NCI-H128 (cell line): Measurements from ENCODE around the gene CFAP65.

ENCODE experiments used
- DNase-seq: peaks from one replicate; lab custom pipeline; 2025; ENCODE audit not compliant: unreplicated experiment; lab: John Stamatoyannopoulos, UW

CFAP65 gene, protein sequence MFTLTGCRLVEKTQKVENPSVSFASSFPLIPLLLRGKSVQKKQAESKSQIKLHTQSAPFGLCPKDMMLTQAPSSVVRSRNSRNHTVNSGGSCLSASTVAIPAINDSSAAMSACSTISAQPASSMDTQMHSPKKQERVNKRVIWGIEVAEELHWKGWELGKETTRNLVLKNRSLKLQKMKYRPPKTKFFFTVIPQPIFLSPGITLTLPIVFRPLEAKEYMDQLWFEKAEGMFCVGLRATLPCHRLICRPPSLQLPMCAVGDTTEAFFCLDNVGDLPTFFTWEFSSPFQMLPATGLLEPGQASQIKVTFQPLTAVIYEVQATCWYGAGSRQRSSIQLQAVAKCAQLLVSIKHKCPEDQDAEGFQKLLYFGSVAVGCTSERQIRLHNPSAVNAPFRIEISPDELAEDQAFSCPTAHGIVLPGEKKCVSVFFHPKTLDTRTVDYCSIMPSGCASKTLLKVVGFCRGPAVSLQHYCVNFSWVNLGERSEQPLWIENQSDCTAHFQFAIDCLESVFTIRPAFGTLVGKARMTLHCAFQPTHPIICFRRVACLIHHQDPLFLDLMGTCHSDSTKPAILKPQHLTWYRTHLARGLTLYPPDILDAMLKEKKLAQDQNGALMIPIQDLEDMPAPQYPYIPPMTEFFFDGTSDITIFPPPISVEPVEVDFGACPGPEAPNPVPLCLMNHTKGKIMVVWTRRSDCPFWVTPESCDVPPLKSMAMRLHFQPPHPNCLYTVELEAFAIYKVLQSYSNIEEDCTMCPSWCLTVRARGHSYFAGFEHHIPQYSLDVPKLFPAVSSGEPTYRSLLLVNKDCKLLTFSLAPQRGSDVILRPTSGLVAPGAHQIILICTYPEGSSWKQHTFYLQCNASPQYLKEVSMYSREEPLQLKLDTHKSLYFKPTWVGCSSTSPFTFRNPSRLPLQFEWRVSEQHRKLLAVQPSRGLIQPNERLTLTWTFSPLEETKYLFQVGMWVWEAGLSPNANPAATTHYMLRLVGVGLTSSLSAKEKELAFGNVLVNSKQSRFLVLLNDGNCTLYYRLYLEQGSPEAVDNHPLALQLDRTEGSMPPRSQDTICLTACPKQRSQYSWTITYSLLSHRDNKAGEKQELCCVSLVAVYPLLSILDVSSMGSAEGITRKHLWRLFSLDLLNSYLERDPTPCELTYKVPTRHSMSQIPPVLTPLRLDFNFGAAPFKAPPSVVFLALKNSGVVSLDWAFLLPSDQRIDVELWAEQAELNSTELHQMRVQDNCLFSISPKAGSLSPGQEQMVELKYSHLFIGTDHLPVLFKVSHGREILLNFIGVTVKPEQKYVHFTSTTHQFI (N-terminal part only)

DNA sequence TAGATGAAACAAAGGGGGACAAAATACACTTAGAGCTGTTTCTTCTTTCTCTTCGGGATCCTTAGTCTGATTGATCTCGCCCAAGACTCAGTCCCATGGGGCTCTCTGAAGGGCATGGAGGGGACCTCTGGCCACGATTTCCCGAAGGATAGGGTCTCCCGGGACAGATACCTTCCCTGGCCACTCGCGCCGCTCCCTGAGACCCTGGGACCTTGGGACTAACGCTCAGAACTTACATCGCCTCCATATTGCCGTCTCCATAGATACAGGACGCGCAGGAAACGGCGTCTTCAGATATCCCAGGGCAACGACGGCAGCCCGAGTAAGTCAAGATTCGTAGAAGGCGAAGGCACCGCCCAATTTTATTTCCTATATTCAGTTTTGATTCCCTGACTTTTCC lies at the start of gene CFAP65:
TSS of gene CFAP65 (minus strand) at position 265 of the 400 bp plus-strand sequence. CDS start 2,468 bp downstream, outside the sequence.
- no peak for DNase-seq

DNA sequence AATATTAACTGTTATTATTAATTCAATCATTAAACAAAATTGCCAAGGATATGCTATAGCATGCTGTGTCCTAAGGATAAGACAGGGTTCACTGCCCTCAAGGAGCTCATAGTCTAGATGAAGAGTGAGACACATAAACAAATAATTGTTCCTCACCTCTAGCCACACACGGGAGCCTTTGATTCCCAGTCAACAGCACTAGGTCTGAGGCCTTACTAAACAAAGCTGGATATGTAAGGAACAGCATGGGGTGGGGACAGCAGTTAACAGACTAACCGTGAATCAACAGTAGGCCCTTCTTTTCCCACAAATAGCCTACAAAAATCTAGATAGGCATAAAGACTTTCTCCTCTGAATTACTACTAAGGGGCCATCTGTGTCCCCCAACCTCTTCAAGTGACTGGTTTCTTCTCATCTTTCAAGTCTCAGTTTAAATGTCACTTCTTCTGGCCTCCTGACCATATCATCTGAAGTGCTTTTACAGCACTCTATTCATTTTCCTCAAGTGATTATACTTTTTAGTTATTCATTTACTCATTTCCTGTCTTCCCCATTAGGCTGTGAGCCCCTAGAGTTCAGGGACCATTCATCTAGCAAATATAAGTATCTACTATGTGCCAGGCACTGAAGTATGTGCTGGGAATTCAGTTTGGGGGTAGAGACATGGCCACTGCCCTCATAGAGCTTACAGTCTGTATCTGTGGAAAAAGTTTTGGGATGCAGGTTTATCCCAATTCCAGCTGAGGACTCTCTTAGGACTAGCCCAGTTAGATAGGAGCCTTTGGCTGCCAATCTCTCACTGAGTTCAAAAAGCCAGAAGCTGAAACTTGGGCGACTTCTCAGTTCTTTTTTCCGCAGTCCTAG lies 49.4 kb upstream of the CFAP65 start:
- DNase-seq, result no peak

DNA sequence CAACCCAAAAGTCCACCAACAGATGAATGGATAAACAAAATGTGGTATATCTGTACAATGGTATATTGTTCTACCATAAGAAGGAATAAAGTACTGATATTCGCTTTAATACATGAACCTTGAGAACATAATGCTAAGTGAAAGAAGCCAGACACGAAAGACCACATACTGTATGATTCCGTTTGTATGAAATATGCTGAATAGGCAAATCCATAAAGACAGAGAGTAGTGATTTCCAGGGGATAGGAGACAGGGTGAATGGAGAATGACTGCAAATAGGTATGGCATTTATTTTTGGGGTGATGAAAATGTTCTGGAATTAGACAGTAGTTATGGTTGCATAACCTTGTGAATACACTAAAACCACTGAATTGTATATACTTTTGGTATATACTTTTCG lies 48.0 kb upstream of the CFAP65 start:
- no peak for DNase-seq

DNA sequence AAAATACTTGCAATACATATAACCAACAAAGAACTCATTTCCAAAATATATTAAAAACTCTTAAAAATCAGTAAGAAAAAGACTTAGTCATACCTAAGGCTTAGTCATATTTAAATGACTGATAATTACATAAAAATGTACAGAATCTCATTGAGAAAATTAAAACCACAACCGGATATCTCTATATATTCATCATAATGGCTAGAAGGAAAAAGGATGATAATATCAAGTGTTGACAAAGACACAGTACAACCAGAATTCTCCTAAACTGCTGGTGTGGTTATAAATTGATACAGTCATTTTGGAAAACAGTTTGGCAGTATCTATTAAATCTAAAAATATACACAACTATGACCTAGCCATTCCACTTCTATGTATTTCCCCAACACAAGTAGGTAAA lies 46.5 kb upstream of the CFAP65 start:
- DNase-seq, result no peak

DNA sequence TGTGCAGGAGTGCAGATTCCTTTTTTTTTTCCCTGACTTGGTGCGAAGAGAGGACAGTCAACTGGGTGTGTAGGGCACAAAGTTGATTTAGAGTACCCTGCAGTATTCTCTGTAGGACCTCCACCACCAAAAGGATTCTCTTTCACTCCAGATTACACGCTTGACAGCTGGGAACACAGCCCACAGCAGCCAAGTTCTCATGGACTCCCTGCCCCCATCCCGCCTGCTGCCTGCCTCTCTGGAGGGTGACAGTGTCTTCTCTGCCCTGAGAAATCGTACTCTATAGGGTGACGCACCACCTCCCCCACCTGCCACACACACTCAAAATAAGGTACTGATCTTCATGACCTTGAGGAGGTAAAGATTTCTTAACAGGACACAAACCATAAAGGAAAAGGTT lies 46.0 kb upstream of the CFAP65 start:
- DNase-seq, result no peak

- no peak for DNase-seq
Observed at GRCh38 chr2:219086196-219086595, 44.9 kb upstream of the CFAP65 start.

DNA sequence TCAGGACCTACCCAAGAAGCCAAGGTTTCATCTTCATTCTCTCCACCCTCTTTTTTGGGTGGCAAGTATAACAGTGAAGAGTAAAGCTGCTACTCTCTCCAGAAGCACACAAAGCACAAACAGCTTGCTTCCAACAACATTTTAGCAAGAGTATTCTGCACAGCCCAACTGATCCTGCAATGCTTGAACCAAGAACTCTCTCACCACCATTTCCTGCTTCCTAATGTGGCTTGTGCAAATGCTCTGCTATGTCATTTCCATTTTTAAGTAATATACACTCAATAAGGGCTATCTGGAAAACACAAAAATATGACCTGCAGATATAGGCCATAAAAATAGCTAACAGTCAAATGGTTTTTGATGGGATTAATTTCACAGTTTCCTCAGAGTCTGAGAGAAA lies 43.5 kb upstream of the CFAP65 start:
- no peak for DNase-seq

GRCh38 chr2:219082332-219082958 lies 41.1 kb upstream of the CFAP65 start:
- no peak for DNase-seq

DNA sequence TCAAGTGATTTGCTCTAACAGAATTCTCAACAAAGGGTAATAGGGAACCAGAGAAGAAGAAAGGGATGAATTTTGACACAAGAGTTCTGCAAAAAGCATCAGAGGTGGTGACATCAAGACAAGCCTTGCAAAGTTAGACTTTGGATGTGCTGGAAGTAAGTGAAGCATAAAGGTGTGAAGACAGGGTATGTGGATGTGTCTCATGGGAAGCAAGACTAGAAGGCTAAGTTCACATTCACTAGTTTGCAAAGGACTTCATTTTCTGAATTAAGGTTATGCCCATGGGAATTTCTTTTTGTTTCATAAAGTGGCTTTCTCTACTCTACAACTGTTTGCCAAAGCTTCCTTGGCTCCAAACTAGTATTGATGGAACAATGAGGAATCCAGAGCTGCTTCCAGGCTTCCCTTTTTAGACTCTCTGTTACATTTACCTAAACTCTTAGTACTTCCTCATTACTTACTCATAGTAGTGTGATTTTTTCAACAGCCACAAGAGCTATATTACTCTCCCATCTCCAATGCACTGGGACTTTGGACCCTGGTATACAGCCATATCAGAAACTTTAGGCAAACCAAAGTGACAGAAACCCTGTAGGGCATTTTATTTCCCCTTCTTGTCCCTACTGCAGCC lies 40.5 kb upstream of the CFAP65 start:
- DNase-seq, result no peak

DNA sequence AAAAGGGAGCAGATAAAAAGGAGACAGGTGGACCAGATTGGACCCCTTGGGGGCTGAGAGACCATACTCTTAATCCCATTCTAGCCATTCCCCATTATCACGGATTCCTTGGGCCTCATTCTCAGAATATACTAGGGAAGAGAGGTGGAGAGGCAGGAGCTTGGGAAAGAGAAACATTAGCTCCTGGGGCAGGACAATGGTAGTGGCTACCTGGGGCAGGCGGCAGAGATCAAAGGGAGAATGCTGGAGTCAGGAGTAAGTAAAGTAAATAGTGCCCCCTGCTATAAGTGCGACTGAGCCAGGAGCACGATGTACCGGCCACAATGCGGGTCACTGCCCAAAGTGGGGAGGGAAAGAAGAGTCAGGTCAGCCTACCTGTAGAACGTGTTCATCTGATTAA lies 39.8 kb upstream of the CFAP65 start:
- no peak for DNase-seq

- no peak for DNase-seq
Observed at GRCh38 chr2:219079417-219079816, 38.1 kb upstream of the CFAP65 start.

DNA sequence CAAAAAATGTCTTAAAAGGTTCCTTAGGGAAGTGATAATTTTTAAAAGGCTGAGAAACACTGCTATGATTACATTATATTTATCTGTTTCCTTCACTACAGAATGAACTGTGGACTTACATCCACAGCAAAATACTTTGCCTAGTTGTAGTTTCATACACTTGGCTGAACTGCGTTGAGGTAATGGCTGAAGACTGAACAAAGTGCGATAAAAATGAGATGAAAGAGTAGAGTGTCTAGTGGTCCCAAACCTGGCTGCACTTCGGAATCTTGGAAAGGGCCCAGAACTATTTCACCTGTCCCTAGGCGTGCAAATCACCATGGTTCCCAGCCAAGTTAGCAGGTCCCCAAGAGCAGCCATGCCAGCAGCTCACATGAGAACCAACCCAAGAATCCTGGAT lies 37.6 kb upstream of the CFAP65 start:
- no peak for DNase-seq

- no peak for DNase-seq
Observed at GRCh38 chr2:219078126-219078525, 36.8 kb upstream of the CFAP65 start.

- no peak for DNase-seq
Observed at GRCh38 chr2:219076253-219076652, 34.9 kb upstream of the CFAP65 start.

DNA sequence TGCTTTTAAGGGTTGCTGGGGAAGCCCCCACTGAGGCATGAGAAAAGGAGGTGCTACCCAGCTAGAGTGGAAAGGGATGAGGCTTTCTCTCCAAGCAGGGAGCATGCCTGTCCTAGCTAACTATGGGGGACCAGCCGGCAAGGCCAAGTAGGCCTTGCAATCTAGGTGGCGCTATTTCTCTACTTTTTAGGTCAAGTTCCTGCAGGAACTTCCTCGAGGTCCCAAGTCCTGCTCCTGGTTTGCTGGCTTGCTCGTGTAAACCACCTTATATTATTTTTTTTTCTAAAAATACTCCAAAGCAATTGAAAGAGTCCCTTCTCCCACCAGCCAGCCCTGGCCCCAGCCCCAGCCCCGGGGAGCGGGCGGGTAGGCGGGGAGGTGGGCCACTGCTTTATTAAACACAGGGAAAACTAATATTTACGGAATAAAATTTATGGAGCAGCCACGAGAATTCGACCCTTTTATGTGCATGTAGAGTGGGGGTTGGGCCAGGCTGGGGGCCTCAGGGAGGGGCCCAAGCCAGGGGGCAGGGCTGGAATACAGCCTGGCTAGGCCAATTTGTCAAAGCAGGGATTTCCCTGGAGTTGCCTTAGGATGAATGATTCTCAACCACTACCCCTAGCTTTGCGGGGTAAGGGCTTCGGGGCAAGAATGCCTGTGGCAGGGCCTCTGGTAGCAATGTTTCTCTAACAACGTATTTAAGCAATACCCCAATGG lies 32.3 kb upstream of the CFAP65 start:
- DNase-seq, result no peak

DNA sequence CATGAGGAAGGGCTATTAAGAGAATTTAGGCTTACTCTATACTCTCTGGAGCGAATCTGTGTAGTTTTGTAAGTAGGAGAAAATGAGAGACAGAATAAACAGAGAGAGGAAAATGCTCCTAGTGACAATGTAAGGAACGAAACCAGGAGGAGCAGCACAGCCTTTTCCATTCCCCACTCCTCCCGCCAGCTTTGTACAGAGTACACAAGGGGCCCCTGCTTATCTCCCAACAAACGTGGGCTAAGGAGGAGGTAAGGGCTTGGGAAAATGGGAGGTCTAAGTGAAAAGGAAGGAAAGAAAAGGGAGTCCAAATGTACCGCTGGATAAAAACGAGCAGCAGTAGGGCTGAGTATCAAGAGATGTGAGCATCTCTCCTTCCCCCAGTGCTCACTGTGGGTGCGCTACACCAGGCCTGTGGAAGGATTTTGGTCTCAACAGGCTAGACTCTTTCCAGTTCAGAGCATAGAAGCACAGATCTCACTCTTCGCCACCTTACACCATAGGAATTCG lies 31.5 kb upstream of the CFAP65 start:
- DNase-seq, result no peak

DNA sequence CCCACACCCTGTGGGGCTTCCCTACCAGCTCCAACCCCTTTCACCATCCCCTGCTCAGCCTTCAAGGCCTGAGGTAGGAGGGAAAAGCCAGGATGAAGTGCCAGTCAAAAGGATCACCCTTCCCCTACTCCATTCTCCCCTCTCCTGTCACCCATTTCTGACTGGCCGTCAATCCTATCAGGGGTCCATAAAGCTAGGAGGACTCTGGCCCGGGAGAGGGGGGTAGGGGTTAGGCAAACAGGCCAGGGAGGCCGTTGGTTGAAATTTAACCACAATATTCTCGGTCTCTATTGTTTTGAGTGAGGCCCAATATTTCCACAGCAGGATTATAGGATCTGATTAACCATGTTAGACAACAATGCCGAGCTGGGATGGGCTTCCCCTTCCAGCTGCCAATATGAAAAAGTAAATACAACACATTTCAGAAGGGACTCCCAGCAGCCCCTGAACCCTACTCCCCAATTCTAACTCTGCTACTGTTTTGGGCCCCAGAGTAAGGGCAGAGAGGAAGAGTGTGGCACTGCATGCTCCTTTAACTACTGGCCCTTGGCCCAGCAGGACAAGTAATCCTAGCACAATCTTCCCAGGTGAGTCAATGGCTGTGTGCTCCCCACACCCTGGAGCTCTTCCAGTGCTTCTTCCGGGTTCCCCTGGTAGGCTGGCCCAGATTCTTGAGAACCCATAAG lies 30.0 kb upstream of the CFAP65 start:
- DNase-seq, result no peak

GRCh38 chr2:219065484-219065883 lies 24.2 kb upstream of the CFAP65 start:
- DNase-seq, result no peak
